ENCODE measurements around the gene GRP.

GRP gene

DNA sequence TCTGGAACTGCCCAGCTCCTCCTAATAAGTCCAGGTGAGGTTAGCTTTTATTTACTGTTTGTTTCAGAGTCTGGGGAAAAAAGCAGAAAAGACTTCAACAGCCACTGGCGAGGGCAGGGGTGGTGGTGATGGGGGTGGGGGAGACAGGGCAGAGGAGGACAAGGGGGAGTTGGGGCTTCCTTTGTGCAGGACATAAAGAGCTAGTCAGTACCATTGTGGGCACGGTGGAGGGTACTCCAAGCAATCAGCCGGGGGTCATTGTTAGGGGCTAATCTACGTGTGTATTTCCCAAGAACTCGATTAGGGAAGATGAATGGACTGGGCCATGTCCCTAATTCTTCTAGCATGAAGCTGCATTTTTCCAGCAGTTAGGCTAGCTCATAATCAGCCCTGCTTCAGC is 56.1 kb downstream of the GRP start:
- peaks cover 0 to 23% of the 10 kb centered on the region in 2 donors for H3K4me1 ChIP-seq (ENCODE audit: control insufficient read depth in 1 of 2, insufficient read depth in 2 of 2, low read length in 2 of 2)

GRCh38 chr18:59278793-59279192 is 58.8 kb downstream of the GRP start:
- Histone ChIP-seq H3K4me3 (ENCODE audit: low read depth in 1 of 2, low read length in 2 of 2) (no peak overlapping the region), H3K36me3 (ENCODE audit: control insufficient read depth in 1 of 2, insufficient read depth in 2 of 2, low read length in 2 of 2) (no peaks in the 10 kb centered on the region), H3K9me3 (ENCODE audit: control insufficient read depth in 1 of 2, low read length in 2 of 2) (no peaks in the 10 kb centered on the region), H3K4me1 (ENCODE audit: control insufficient read depth in 1 of 2, insufficient read depth in 2 of 2, low read length in 2 of 2) (peaks cover 0 to 3% of the 10 kb centered on the region in 2 donors), H3K27me3 (ENCODE audit: low read depth, low read length) (peaks cover 32% of the 10 kb centered on the region), H3K27ac (ENCODE audit: low read length) (no peak overlapping the region)

More for the DNA sequence above, 56.1 kb downstream of the GRP start:
- no peaks in the 10 kb centered on the region for H3K9me3 ChIP-seq (ENCODE audit: control insufficient read depth in 1 of 2, low read length in 2 of 2)
- H3K27me3 ChIP-seq (ENCODE audit: low read depth, low read length): peaks cover 53% of the 10 kb centered on the region
- H3K36me3 ChIP-seq (ENCODE audit: control insufficient read depth in 1 of 2, insufficient read depth in 2 of 2, low read length in 2 of 2): no peaks in the 10 kb centered on the region
- no peak overlapping the region for H3K27ac ChIP-seq (ENCODE audit: low read length)
- H3K4me3 ChIP-seq (ENCODE audit: low read depth in 1 of 2, low read length in 2 of 2): no peak overlapping the region

GRCh38 chr18:59279193-59279592 is 59.2 kb downstream of the GRP start:
- Histone ChIP-seq H3K27ac (ENCODE audit: low read length) (no peak overlapping the region), H3K9me3 (ENCODE audit: control insufficient read depth in 1 of 2, low read length in 2 of 2) (no peaks in the 10 kb centered on the region), H3K36me3 (ENCODE audit: control insufficient read depth in 1 of 2, insufficient read depth in 2 of 2, low read length in 2 of 2) (no peaks in the 10 kb centered on the region), H3K4me3 (ENCODE audit: low read depth in 1 of 2, low read length in 2 of 2) (no peak overlapping the region), H3K4me1 (ENCODE audit: control insufficient read depth in 1 of 2, insufficient read depth in 2 of 2, low read length in 2 of 2) (no peaks in the 10 kb centered on the region), H3K27me3 (ENCODE audit: low read depth, low read length) (peaks cover 28% of the 10 kb centered on the region)

DNA sequence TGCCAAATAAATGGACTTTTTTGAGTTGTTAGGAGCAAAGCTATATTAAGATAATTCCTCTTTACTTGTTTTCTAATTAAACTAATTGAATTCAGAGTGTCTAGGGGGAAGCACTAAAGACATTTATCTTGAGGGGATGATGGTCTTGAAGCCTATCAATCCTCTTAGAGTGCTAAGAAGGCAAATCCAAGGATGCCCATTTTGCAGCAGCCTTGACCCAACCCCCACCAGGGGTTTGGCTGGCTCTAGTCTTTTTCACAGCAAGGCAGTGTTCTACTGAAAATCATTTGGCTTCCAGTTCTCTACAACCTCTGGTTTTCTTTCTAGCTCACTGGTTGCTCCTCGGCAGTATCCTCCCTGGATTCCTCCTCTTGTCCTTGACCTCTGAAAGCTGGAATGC is 59.8 kb downstream of the GRP start:
- peaks cover 23% of the 10 kb centered on the region for H3K27me3 ChIP-seq (ENCODE audit: low read depth, low read length)
- no peaks in the 10 kb centered on the region for H3K4me1 ChIP-seq (ENCODE audit: control insufficient read depth in 1 of 2, insufficient read depth in 2 of 2, low read length in 2 of 2)
- H3K27ac ChIP-seq (ENCODE audit: low read length): no peak overlapping the region

More for the DNA sequence above, 59.8 kb downstream of the GRP start:
- no peaks in the 10 kb centered on the region for H3K36me3 ChIP-seq (ENCODE audit: control insufficient read depth in 1 of 2, insufficient read depth in 2 of 2, low read length in 2 of 2)
- no peaks in the 10 kb centered on the region for H3K9me3 ChIP-seq (ENCODE audit: control insufficient read depth in 1 of 2, low read length in 2 of 2)
- no peak overlapping the region for H3K4me3 ChIP-seq (ENCODE audit: low read depth in 1 of 2, low read length in 2 of 2)

Measured in muscle layer of duodenum (tissue), 2 donors.